Midbrain (tissue), 1 donor: ENCODE data around the gene ESRRA.
"Not testable (repeated sequence)": the region's sequence is repeated elsewhere in the genome, so short reads cannot be mapped to it uniquely, and the experiment has no call there.

Source experiments
- DNase-seq: peaks from one replicate; lab custom pipeline; 2025; lab: John Stamatoyannopoulos, UW

ESRRA gene

GRCh38 chr11:64314146-64314804 is 9.0 kb downstream of the ESRRA start:
- DNase-seq: no peak

- DNase-seq: no peak
Measured at GRCh38 chr11:64314805-64315561, 9.7 kb downstream of the ESRRA start.

- DNase-seq: not testable (repeated sequence)
Measured at GRCh38 chr11:64315667-64316526, 10.6 kb downstream of the ESRRA start.

GRCh38 chr11:64316672-64317324 is 11.5 kb downstream of the ESRRA start:
- no peak for DNase-seq

- peak; percentile 96 for DNase-seq
Measured at GRCh38 chr11:64317325-64317960, 12.1 kb downstream of the ESRRA start, which contains the start of gene TRMT112. TRMT112 (minus strand) TSS chr11:64317559; CDS start chr11:64317526, 33 bp downstream.

GRCh38 chr11:64317961-64318765 is 12.8 kb downstream of the ESRRA start, which contains the start of gene PRDX5:
PRDX5 (plus strand) TSS chr11:64318121; CDS start chr11:64318216, 95 bp downstream.
- DNase-seq: peak; percentile 98

GRCh38 chr11:64318766-64319761 is 13.7 kb downstream of the ESRRA start:
- no peak for DNase-seq

- DNase-seq: no peak
Measured at GRCh38 chr11:64320556-64320955, 15.2 kb downstream of the ESRRA start.

GRCh38 chr11:64321026-64321425 is 15.7 kb downstream of the ESRRA start:
- no peak for DNase-seq

GRCh38 chr11:64321533-64321932 is 16.2 kb downstream of the ESRRA start:
- DNase-seq: no peak

GRCh38 chr11:64322925-64323260 is 17.6 kb downstream of the ESRRA start:
- DNase-seq: no peak

GRCh38 chr11:64323373-64323772 is 18.0 kb downstream of the ESRRA start:
- no peak for DNase-seq

- not testable (repeated sequence) for DNase-seq
Measured at GRCh38 chr11:64323984-64324383, 18.7 kb downstream of the ESRRA start.

- DNase-seq: no peak
Measured at GRCh38 chr11:64324692-64325469, 19.6 kb downstream of the ESRRA start.

GRCh38 chr11:64327375-64327774 is 22.1 kb downstream of the ESRRA start:
- DNase-seq: no peak

- no peak for DNase-seq
Measured at GRCh38 chr11:64327993-64328392, 22.7 kb downstream of the ESRRA start.

GRCh38 chr11:64330888-64331287 is 25.6 kb downstream of the ESRRA start:
- no peak for DNase-seq

GRCh38 chr11:64331569-64332371 is 26.4 kb downstream of the ESRRA start:
- DNase-seq: no peak
